GM21423 (cell line): ENCODE measurements around the gene TIGD6.
A peak's percentile ranks its signal among the peaks of the same experiment; 100 is the strongest.

Source experiments
- ATAC-seq: cut with Tn5 transposase; IDR thresholded peaks from one replicate; pipeline ENCODE4 v1.9.1; 2021; ENCODE audit warnings: mild to moderate bottlenecking, moderate library complexity; ENCODE audit not compliant: unreplicated experiment

The TIGD6 gene

GRCh38 chr5:149981206-149981605 is 19.2 kb downstream of the TIGD6 start:
- no peak for ATAC-seq

- ATAC-seq, result no peak
Observed at GRCh38 chr5:149979896-149980295, 20.6 kb downstream of the TIGD6 start.

- no peak for ATAC-seq
Observed at GRCh38 chr5:149975409-149975808, 25.0 kb downstream of the TIGD6 start.

- ATAC-seq, result no peak
Observed at GRCh38 chr5:149969181-149969930, 31.1 kb downstream of the TIGD6 start.

- no peak for ATAC-seq
Observed at GRCh38 chr5:149966946-149967345, 33.5 kb downstream of the TIGD6 start.

- ATAC-seq, result no peak
Observed at GRCh38 chr5:149963729-149964128, 36.7 kb downstream of the TIGD6 start.

GRCh38 chr5:149962601-149963300 is 37.7 kb downstream of the TIGD6 start:
- no peak for ATAC-seq

- no peak for ATAC-seq
Observed at GRCh38 chr5:149961957-149962409, 38.5 kb downstream of the TIGD6 start.

GRCh38 chr5:149961186-149961685 is 39.2 kb downstream of the TIGD6 start:
- no peak for ATAC-seq

GRCh38 chr5:149960272-149961185 is 39.9 kb downstream of the TIGD6 start, which contains the start of gene SLC26A2:
Gene SLC26A2 (plus strand): TSS chr5:149960758. CDS start chr5:149977653, 16,895 bp downstream.
- peak; percentile 98 for ATAC-seq

GRCh38 chr5:149959406-149960236 is 40.8 kb downstream of the TIGD6 start:
- no peak for ATAC-seq

GRCh38 chr5:149957855-149958254 is 42.6 kb downstream of the TIGD6 start:
- ATAC-seq, result no peak

- no peak for ATAC-seq
Observed at GRCh38 chr5:149956685-149957084, 43.8 kb downstream of the TIGD6 start.

- ATAC-seq, result no peak
Observed at GRCh38 chr5:149954798-149955197, 45.7 kb downstream of the TIGD6 start.

- no peak for ATAC-seq
Observed at GRCh38 chr5:149953436-149954121, 46.9 kb downstream of the TIGD6 start.

GRCh38 chr5:149951138-149951749 is 49.2 kb downstream of the TIGD6 start:
- no peak for ATAC-seq

- no peak for ATAC-seq
Observed at GRCh38 chr5:149948993-149949392, 51.5 kb downstream of the TIGD6 start.

GRCh38 chr5:149946118-149946517 is 54.3 kb downstream of the TIGD6 start:
- no peak for ATAC-seq

- ATAC-seq, result no peak
Observed at GRCh38 chr5:149944666-149945065, 55.8 kb downstream of the TIGD6 start, which contains the start of gene PDE6A. Gene PDE6A (minus strand): TSS chr5:149944793. CDS start chr5:149944673, 120 bp downstream.
